ENCODE results near the gene TESPA1. TPM values are rescaled to one million over a fixed set of nuclear protein-coding genes. Genes with fewer than 3 reads are reported as not detected.
"Not testable (repeated sequence)": the region's sequence is repeated elsewhere in the genome, so short reads cannot be mapped to it uniquely, and the experiment has no call there.

TESPA1 gene
- total and polyA plus RNA-seq, 2 donors, result 24.0 to 66.9 TPM

DNA sequence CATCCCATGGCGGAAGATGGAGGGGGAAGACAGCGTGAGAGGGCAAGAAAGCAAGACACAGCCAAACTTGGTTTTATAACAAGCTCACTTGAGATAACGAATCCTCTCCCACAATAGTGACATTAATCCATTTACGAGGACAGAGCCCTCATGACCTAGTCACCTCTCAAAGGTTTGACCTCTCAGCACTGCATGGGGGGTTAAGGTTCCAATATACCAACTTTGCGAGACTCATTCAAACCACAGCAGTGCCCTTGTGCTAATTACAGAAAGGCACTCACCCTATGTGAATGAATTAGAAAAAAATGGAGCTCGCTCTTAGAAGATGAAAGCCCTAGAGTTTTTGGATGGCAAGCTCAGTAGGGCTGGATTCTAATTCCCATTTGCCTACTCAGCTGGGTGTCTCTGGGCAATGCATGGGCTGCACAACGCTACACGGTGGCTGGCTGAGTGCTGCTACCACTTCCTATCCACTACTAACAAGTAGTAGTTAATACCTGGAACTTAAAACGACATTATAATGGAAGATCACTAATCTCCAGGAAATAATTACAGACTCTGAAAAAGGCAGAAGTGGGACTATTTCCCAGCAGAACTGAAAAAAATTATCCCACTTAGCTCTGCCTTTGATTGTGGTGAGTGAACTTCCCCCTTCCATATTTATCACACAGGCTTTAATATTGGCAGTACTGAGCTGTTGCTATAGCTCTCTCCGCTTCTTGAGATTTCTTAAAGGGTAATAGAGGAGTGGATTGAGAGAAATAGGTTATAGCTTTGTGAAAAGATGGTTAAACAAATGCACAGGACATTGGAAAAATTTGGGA is 27.5 kb downstream of the TESPA1 start:
- H3K4me1 ChIP-seq (ENCODE audit: control insufficient read depth in 2 of 2, insufficient read depth in 2 of 2, low read length in 2 of 2), result peaks cover 0 to 9% of the 10 kb centered on the region in 2 donors
- peaks cover 25 to 80% of the 10 kb centered on the region in 2 donors for H3K36me3 ChIP-seq (ENCODE audit: control insufficient read depth in 2 of 2, insufficient read depth in 2 of 2, low read length in 1 of 2)
- H3K27ac ChIP-seq (ENCODE audit: low read depth in 1 of 2, low read length in 1 of 2), result no peak overlapping the region
- H3K27me3 ChIP-seq (ENCODE audit: control insufficient read depth in 2 of 2, insufficient read depth in 1 of 2, low read length in 1 of 2), result no peaks in the 10 kb centered on the region
- H3K4me3 ChIP-seq (ENCODE audit: low read length in 2 of 2), result no peak overlapping the region
- H3K9me3 ChIP-seq (ENCODE audit: control insufficient read depth in 2 of 2, insufficient read depth in 1 of 2, low read length in 1 of 2), result no peaks in the 10 kb centered on the region
- WGBS, result 85% methylated on average over 10 of the region's 10 CpGs
- DNase-seq (ENCODE audit: low read depth in 6 of 9, low spot score in 9 of 9), result no peak

- DNase-seq (ENCODE audit: low read depth in 6 of 9, low spot score in 9 of 9), result no peak
- no peak overlapping the region for H3K4me3 ChIP-seq (ENCODE audit: low read length in 2 of 2)
- H3K27ac ChIP-seq (ENCODE audit: low read depth in 1 of 2, low read length in 1 of 2), result no peak overlapping the region
- 96% methylated on average over 5 of the region's 5 CpGs for WGBS
- H3K36me3 ChIP-seq (ENCODE audit: control insufficient read depth in 2 of 2, insufficient read depth in 2 of 2, low read length in 1 of 2), result peaks cover 18 to 77% of the 10 kb centered on the region in 2 donors
- no peaks in the 10 kb centered on the region for H3K9me3 ChIP-seq (ENCODE audit: control insufficient read depth in 2 of 2, insufficient read depth in 1 of 2, low read length in 1 of 2)
- H3K4me1 ChIP-seq (ENCODE audit: control insufficient read depth in 2 of 2, insufficient read depth in 2 of 2, low read length in 2 of 2), result peaks cover 0 to 9% of the 10 kb centered on the region in 2 donors
- no peaks in the 10 kb centered on the region for H3K27me3 ChIP-seq (ENCODE audit: control insufficient read depth in 2 of 2, insufficient read depth in 1 of 2, low read length in 1 of 2)
These were observed 28.2 kb downstream of the TESPA1 start for GRCh38 chr12:54956322-54956721.

DNA sequence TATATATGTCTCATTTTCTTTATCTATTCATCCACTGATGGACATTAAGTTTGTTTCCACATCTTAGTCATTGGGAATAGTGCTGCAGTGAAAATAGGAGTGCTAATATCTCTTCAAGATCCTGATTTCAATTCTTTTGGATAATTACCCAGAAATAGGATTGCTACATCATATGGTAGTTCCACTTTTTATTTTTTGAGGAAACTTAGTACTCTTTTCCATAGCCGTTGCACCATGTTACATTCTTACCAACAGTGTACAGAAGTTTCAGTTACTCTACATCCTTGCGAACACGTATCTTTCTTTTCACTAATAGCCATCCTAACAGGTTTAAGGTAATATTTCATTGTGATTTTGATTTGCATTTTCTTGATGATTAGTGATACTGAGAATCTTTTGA is 29.8 kb downstream of the TESPA1 start:
- 80% methylated on average over 3 of the region's 3 CpGs for WGBS
- H3K9me3 ChIP-seq (ENCODE audit: control insufficient read depth in 2 of 2, insufficient read depth in 1 of 2, low read length in 1 of 2), result no peaks in the 10 kb centered on the region
- peaks cover 0 to 6% of the 10 kb centered on the region in 2 donors for H3K4me1 ChIP-seq (ENCODE audit: control insufficient read depth in 2 of 2, insufficient read depth in 2 of 2, low read length in 2 of 2)
- H3K27me3 ChIP-seq (ENCODE audit: control insufficient read depth in 2 of 2, insufficient read depth in 1 of 2, low read length in 1 of 2), result no peaks in the 10 kb centered on the region
- no peak for DNase-seq (ENCODE audit: low read depth in 6 of 9, low spot score in 9 of 9)
- H3K36me3 ChIP-seq (ENCODE audit: control insufficient read depth in 2 of 2, insufficient read depth in 2 of 2, low read length in 1 of 2), result peaks cover 13 to 72% of the 10 kb centered on the region in 2 donors
- no peak overlapping the region for H3K27ac ChIP-seq (ENCODE audit: low read depth in 1 of 2, low read length in 1 of 2)
- no peak overlapping the region for H3K4me3 ChIP-seq (ENCODE audit: low read length in 2 of 2)

- DNase-seq (ENCODE audit: low read depth in 6 of 9, low spot score in 9 of 9), result no peak
- Histone ChIP-seq H3K27ac (ENCODE audit: low read depth in 1 of 2, low read length in 1 of 2) (no peak overlapping the region), H3K4me3 (ENCODE audit: low read length in 2 of 2) (no peak overlapping the region), H3K27me3 (ENCODE audit: control insufficient read depth in 2 of 2, insufficient read depth in 1 of 2, low read length in 1 of 2) (no peaks in the 10 kb centered on the region), H3K4me1 (ENCODE audit: control insufficient read depth in 2 of 2, insufficient read depth in 2 of 2, low read length in 2 of 2) (peaks cover 0 to 6% of the 10 kb centered on the region in 2 donors), H3K9me3 (ENCODE audit: control insufficient read depth in 2 of 2, insufficient read depth in 1 of 2, low read length in 1 of 2) (no peaks in the 10 kb centered on the region), H3K36me3 (ENCODE audit: control insufficient read depth in 2 of 2, insufficient read depth in 2 of 2, low read length in 1 of 2) (peaks cover 11 to 72% of the 10 kb centered on the region in 2 donors)
These were observed 30.3 kb downstream of the TESPA1 start for GRCh38 chr12:54954228-54954627.

DNA sequence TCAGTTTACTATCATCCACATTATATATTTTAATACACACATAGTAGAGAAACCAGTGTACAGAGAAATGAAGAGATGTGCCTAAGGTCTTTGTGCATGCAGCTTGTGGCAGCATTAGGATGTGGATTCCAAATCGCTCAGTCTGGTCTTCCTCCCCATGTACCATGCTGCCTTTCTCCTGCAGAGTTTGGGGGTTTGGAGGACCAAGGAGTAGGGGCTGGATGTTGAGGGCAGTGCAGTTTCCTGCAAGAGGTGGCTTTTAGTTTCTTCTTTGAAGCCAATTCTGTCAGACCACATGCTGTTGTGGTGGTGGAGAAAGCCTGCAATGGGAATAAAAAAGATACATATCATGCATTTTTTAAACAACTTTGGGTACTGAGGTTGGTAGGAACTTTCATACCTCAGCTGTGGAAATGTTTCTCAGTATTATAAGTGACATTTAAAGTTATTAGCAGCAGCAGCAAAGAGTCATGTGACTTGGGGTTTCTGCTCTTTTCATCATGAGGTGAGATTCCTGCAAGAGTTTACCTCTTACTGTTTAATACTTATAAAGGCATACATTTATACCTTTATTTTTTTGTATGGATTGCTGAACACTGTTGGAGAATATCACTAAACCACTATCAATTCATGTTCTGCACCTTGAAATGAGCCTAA is 34.4 kb downstream of the TESPA1 start:
- H3K9me3 ChIP-seq (ENCODE audit: control insufficient read depth in 2 of 2, insufficient read depth in 1 of 2, low read length in 1 of 2), result no peaks in the 10 kb centered on the region
- H3K36me3 ChIP-seq (ENCODE audit: control insufficient read depth in 2 of 2, insufficient read depth in 2 of 2, low read length in 1 of 2), result peaks cover 7 to 48% of the 10 kb centered on the region in 2 donors
- no peak overlapping the region for H3K27ac ChIP-seq (ENCODE audit: low read depth in 1 of 2, low read length in 1 of 2)
- no peaks in the 10 kb centered on the region for H3K27me3 ChIP-seq (ENCODE audit: control insufficient read depth in 2 of 2, insufficient read depth in 1 of 2, low read length in 1 of 2)
- 93% methylated on average over 1 of the region's 1 CpG for WGBS
- H3K4me1 ChIP-seq (ENCODE audit: control insufficient read depth in 2 of 2, insufficient read depth in 2 of 2, low read length in 2 of 2), result no peaks in the 10 kb centered on the region
- H3K4me3 ChIP-seq (ENCODE audit: low read length in 2 of 2), result no peak overlapping the region
- no peak for DNase-seq (ENCODE audit: low read depth in 6 of 9, low spot score in 9 of 9)

GRCh38 chr12:54949073-54949711 is 35.4 kb downstream of the TESPA1 start:
- DNase-seq (ENCODE audit: low read depth in 6 of 9, low spot score in 9 of 9), result no peak
- H3K9me3 ChIP-seq (ENCODE audit: control insufficient read depth in 2 of 2, insufficient read depth in 1 of 2, low read length in 1 of 2), result no peaks in the 10 kb centered on the region
- no peaks in the 10 kb centered on the region for H3K4me1 ChIP-seq (ENCODE audit: control insufficient read depth in 2 of 2, insufficient read depth in 2 of 2, low read length in 2 of 2)
- H3K36me3 ChIP-seq (ENCODE audit: control insufficient read depth in 2 of 2, insufficient read depth in 2 of 2, low read length in 1 of 2), result peaks cover 7 to 42% of the 10 kb centered on the region in 2 donors
- no peak overlapping the region for H3K27ac ChIP-seq (ENCODE audit: low read depth in 1 of 2, low read length in 1 of 2)
- no peak overlapping the region for H3K4me3 ChIP-seq (ENCODE audit: low read length in 2 of 2)
- WGBS, result 95% methylated on average over 2 of the region's 2 CpGs
- no peaks in the 10 kb centered on the region for H3K27me3 ChIP-seq (ENCODE audit: control insufficient read depth in 2 of 2, insufficient read depth in 1 of 2, low read length in 1 of 2)

DNA sequence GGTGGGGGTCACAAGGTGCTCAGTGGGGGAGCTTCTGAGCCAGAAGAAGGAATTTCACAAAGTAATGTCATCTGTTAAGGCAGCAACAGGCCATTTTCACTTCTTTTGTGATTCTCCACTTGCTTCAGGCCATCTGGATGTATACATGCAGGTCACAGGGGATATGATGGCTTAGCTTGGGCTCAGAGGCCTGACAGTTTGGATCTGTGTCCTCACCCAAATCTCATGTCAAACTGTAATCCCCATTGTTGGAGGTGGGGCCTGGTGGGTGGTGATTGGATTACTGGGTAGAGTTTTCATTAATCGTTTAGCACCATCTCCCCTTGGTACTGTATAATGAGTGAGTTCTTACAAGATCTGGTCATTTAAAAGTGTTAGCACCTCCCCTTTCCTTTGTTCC is 36.4 kb downstream of the TESPA1 start:
- Histone ChIP-seq H3K36me3 (ENCODE audit: control insufficient read depth in 2 of 2, insufficient read depth in 2 of 2, low read length in 1 of 2) (peaks cover 7 to 36% of the 10 kb centered on the region in 2 donors), H3K9me3 (ENCODE audit: control insufficient read depth in 2 of 2, insufficient read depth in 1 of 2, low read length in 1 of 2) (no peaks in the 10 kb centered on the region), H3K27ac (ENCODE audit: low read depth in 1 of 2, low read length in 1 of 2) (no peak overlapping the region), H3K4me1 (ENCODE audit: control insufficient read depth in 2 of 2, insufficient read depth in 2 of 2, low read length in 2 of 2) (no peaks in the 10 kb centered on the region), H3K27me3 (ENCODE audit: control insufficient read depth in 2 of 2, insufficient read depth in 1 of 2, low read length in 1 of 2) (no peaks in the 10 kb centered on the region), H3K4me3 (ENCODE audit: low read length in 2 of 2) (no peak overlapping the region)
- no peak for DNase-seq (ENCODE audit: low read depth in 6 of 9, low spot score in 9 of 9)
- 93% methylated on average over 1 of the region's 1 CpG for WGBS

- H3K36me3 ChIP-seq (ENCODE audit: control insufficient read depth in 2 of 2, insufficient read depth in 2 of 2, low read length in 1 of 2), result peaks cover 4 to 17% of the 10 kb centered on the region in 2 donors
- no peak overlapping the region for H3K4me3 ChIP-seq (ENCODE audit: low read length in 2 of 2)
- WGBS, result 94% methylated on average over 2 of the region's 2 CpGs
- no peaks in the 10 kb centered on the region for H3K9me3 ChIP-seq (ENCODE audit: control insufficient read depth in 2 of 2, insufficient read depth in 1 of 2, low read length in 1 of 2)
- DNase-seq (ENCODE audit: low read depth in 6 of 9, low spot score in 9 of 9), result no peak
- no peak overlapping the region for H3K27ac ChIP-seq (ENCODE audit: low read depth in 1 of 2, low read length in 1 of 2)
- H3K27me3 ChIP-seq (ENCODE audit: control insufficient read depth in 2 of 2, insufficient read depth in 1 of 2, low read length in 1 of 2), result no peaks in the 10 kb centered on the region
- no peaks in the 10 kb centered on the region for H3K4me1 ChIP-seq (ENCODE audit: control insufficient read depth in 2 of 2, insufficient read depth in 2 of 2, low read length in 2 of 2)
These were observed 39.5 kb downstream of the TESPA1 start for GRCh38 chr12:54945082-54945481.

DNA sequence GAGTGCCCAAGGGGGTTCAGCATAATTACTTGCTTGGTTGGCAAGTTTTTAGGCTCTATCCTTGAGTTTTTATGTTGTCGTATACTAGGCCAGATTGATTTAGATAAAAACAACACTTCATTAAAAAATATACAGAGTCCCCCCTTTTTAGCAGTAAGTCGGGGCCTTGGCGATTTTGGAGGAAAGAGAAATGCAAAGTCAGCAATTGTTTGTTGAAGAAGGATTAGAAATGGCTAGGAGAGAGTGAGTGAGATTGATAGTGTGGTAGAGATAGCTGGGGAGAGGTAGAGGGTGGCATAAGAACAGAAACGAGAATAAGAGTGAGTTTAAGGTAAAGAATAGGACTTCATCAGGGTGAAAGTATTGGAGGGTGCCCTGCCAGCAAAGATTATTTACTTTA is 41.3 kb downstream of the TESPA1 start:
- not testable (repeated sequence) for H3K4me3 ChIP-seq (ENCODE audit: low read length in 2 of 2); H3K27me3 ChIP-seq (ENCODE audit: control insufficient read depth in 2 of 2, insufficient read depth in 1 of 2, low read length in 1 of 2); H3K36me3 ChIP-seq (ENCODE audit: control insufficient read depth in 2 of 2, insufficient read depth in 2 of 2, low read length in 1 of 2); DNase-seq (ENCODE audit: low read depth in 6 of 9, low spot score in 9 of 9); H3K27ac ChIP-seq (ENCODE audit: low read depth in 1 of 2, low read length in 1 of 2); H3K9me3 ChIP-seq (ENCODE audit: control insufficient read depth in 2 of 2, insufficient read depth in 1 of 2, low read length in 1 of 2); H3K4me1 ChIP-seq (ENCODE audit: control insufficient read depth in 2 of 2, insufficient read depth in 2 of 2, low read length in 2 of 2)
- 86% methylated on average over 4 of the region's 4 CpGs for WGBS
